K562 (cell line): ENCODE results near the gene MND1. TPM values are rescaled to one million over a fixed set of nuclear protein-coding genes. Genes with fewer than 3 reads are reported as not detected.

Experiments
- ADNP ChIP-seq: fragments of 200-800 bp; sonication (Bioruptor generic); IDR thresholded peaks from 2 replicates; pipeline ENCODE4 v1.6.1; 2016; ENCODE audit warnings: missing genetic modification characterization, missing compliant biosample characterization
- BCOR ChIP-seq: fragments of 450-650 bp; IDR thresholded peaks from 2 replicates; pipeline ENCODE4 v1.6.1; 2016
- BRD9 ChIP-seq: fragments of 450-650 bp; IDR thresholded peaks from 2 replicates; pipeline ENCODE4 v1.6.1; 2018; ENCODE audit warnings: low read depth; ENCODE audit not compliant: partially characterized antibody
- CHCHD3 ChIP-seq: fragments of 250-450 bp; sonication (Bioruptor Pico); IDR thresholded peaks from 2 replicates; pipeline ENCODE4 v2.1.2; 2022; ENCODE audit warnings: mild to moderate bottlenecking
- ETV1 ChIP-seq: fragments of 450-650 bp; conservative IDR thresholded peaks from 2 replicates; pipeline ENCODE4 v1.6.1; 2016; ENCODE audit warnings: missing genetic modification characterization, control low read depth, low read depth, missing compliant biosample characterization
- FOXK2 ChIP-seq, 2 experiments: fragments of 450-650 bp; IDR thresholded peaks in 1 of 2; conservative IDR thresholded peaks in 1 of 2; 2 replicates each; pipeline ENCODE4 v1.6.1; 2016; ENCODE audit warnings: low read depth in 2 of 2, mild to moderate bottlenecking in 1 of 2
- GATAD2B ChIP-seq: fragments of 450-650 bp; IDR thresholded peaks from 2 replicates; pipeline ENCODE4 v1.6.1; 2017; ENCODE audit warnings: mild to moderate bottlenecking, borderline replicate concordance
- HDAC2 ChIP-seq: fragments of 450-650 bp; IDR thresholded peaks from 2 replicates; pipeline ENCODE4 v1.6.1; 2016; ENCODE audit warnings: mild to moderate bottlenecking
- KAT2B ChIP-seq: IDR thresholded peaks from one replicate; pipeline ENCODE4 v1.6.1; 2012; ENCODE audit warnings: low read depth, mild to moderate bottlenecking, control low read depth, inconsistent platforms, low read length, moderate library complexity
- LEF1 ChIP-seq: fragments of 450-650 bp; IDR thresholded peaks from 2 replicates; pipeline ENCODE4 v1.6.1; 2016; ENCODE audit warnings: mild to moderate bottlenecking
- MEF2D ChIP-seq: conservative IDR thresholded peaks from 2 replicates; pipeline ENCODE4 v1.6.1; 2016; ENCODE audit warnings: low read depth, missing genetic modification characterization, missing compliant biosample characterization
- MTF1 ChIP-seq: fragments of 250-450 bp; sonication (Bioruptor Pico); IDR thresholded peaks from 2 replicates; pipeline ENCODE4 v1.9.0; 2021; ENCODE audit warnings: moderate library complexity, mild to moderate bottlenecking, inconsistent platforms, borderline replicate concordance
- NCOR1 ChIP-seq: fragments of 450-650 bp; IDR thresholded peaks from 2 replicates; pipeline ENCODE4 v1.6.1; 2016; ENCODE audit warnings: mild to moderate bottlenecking, moderate library complexity
- NR1H2 ChIP-seq: sonication (generic); formaldehyde crosslinking; IDR thresholded peaks from 2 replicates; pipeline ENCODE4 v1.4.0; 2020; ENCODE audit warnings: mild to moderate bottlenecking, missing genetic modification reagents
- NR2C1 ChIP-seq, 2 experiments: fragments of 450-650 bp; IDR thresholded peaks; 2 replicates each; pipeline ENCODE4 v1.6.1; 2017; ENCODE audit warnings: mild to moderate bottlenecking in 2 of 2, antibody characterized with exemption in 1 of 2, inconsistent platforms in 1 of 2, missing compliant biosample characterization in 1 of 2, missing genetic modification characterization in 1 of 2
- POLR2AphosphoS5 ChIP-seq: IDR thresholded peaks from 2 replicates; pipeline ENCODE4 v1.6.1; 2011; ENCODE audit warnings: mild to moderate bottlenecking, low read depth, low read length, moderate library complexity; ENCODE audit not compliant: control insufficient read depth, insufficient read depth
- RBBP5 ChIP-seq: fragments of 200-600 bp; sonication (generic); IDR thresholded peaks from 2 replicates; pipeline ENCODE4 v1.6.1; 2012; ENCODE audit warnings: borderline replicate concordance, mild to moderate bottlenecking, low read length, control low read depth, inconsistent platforms; ENCODE audit not compliant: insufficient read depth, poor library complexity, severe bottlenecking
- RBM22 ChIP-seq: fragments of 200-400 bp; formaldehyde crosslinking; IDR thresholded peaks from 2 replicates; pipeline ENCODE4 v1.6.1; 2018; ENCODE audit warnings: low read length, low read depth; ENCODE audit not compliant: poor library complexity, severe bottlenecking
- RCOR1 ChIP-seq, 2 experiments: IDR thresholded peaks; 2 replicates each; pipeline ENCODE4 v1.6.1; 2012; ENCODE audit warnings: low read depth in 2 of 2, low read length in 2 of 2, borderline replicate concordance in 1 of 2, improper control_type of control experiment in 1 of 2
- SFPQ ChIP-seq: fragments of 200-400 bp; formaldehyde crosslinking; IDR thresholded peaks from 2 replicates; pipeline ENCODE4 v1.6.1; 2017; ENCODE audit warnings: mild to moderate bottlenecking, low read depth, low read length, moderate library complexity
- SRF ChIP-seq, 2 experiments: fragments of 250-450, 450-650 bp in 1 of 2; sonication (Bioruptor Pico) in 1 of 2; sonication (generic) in 1 of 2; formaldehyde crosslinking; IDR thresholded peaks; 2 replicates each; pipeline versions ENCODE4 v1.5.0 to v1.5.1; 2020 to 2022; ENCODE audit warnings: mild to moderate bottlenecking in 1 of 2, missing genetic modification reagents in 1 of 2
- SUPT5H ChIP-seq: fragments of 450-650 bp; IDR thresholded peaks from 2 replicates; pipeline ENCODE4 v1.6.1; 2016
- TCF3 ChIP-seq: sonication (generic); formaldehyde crosslinking; IDR thresholded peaks from 2 replicates; pipeline ENCODE4 v1.4.0; 2020; ENCODE audit warnings: mild to moderate bottlenecking, missing genetic modification reagents
- TEAD4 ChIP-seq, 2 experiments: sonication (generic) in 1 of 2; formaldehyde crosslinking in 1 of 2; IDR thresholded peaks; 2 replicates each; pipeline versions ENCODE4 v1.6.1 to v1.8.0; 2012 to 2022; ENCODE audit warnings: borderline replicate concordance in 1 of 2, inconsistent platforms in 1 of 2, low read length in 1 of 2, mild to moderate bottlenecking in 1 of 2, missing genetic modification reagents in 1 of 2
- ZFP1 ChIP-seq: fragments of 450-650 bp; formaldehyde crosslinking; IDR thresholded peaks from 2 replicates; pipeline ENCODE4 v1.4.0; 2020; ENCODE audit warnings: mild to moderate bottlenecking, mixed read lengths
- ZKSCAN1 ChIP-seq: fragments of 150-350 bp; IDR thresholded peaks from 2 replicates; pipeline ENCODE4 v1.6.1; 2016; ENCODE audit warnings: low read depth, low read length
- ZNF77 ChIP-seq: fragments of 250-450 bp; sonication (Bioruptor Pico); IDR thresholded peaks from 2 replicates; pipeline ENCODE4 v1.5.0; 2020
- ZSCAN29 ChIP-seq: fragments of 450-650 bp; IDR thresholded peaks from 2 replicates; pipeline ENCODE4 v1.6.1; 2017
- polyA plus RNA-seq, 8 experiments: library from polyadenylated mRNA; depleted of rRNA in 4 of 8; stranded (reverse) in 5 of 8; unstranded in 3 of 8; fragments of >200 nt; fragmentation: Nextera tagmentation in 2 of 8; fragmentation: Illumina TruSeq in 1 of 8; extraction: Ambion mirVana in 2 of 8; extraction: Trizol in 1 of 8; gene quantifications; 2 replicates each; pipeline versions ENCODE4 v1.2.1 to v1.2.3, GENCODE V29; 2011 to 2014; ENCODE audit warnings: inconsistent platforms in 1 of 8, missing spikeins in 1 of 8
- total RNA-seq, 7 experiments: library from RNA; depleted of rRNA in 6 of 7; stranded (reverse); fragments of >200 nt in 6 of 7; fragmentation: Illumina TruSeq in 2 of 7; extraction: Trizol in 2 of 7; gene quantifications; 2 replicates each; pipeline versions ENCODE4 v1.2.1 to v1.2.3, GENCODE V29; 2011 to 2021; ENCODE audit warnings: low replicate concordance in 1 of 7

Gene MND1
- total and polyA plus RNA-seq, 9 of the 15 experiments (the other 6 are each of a cell fraction or from before 2014, with no cell fraction given) = 35.3 to 94.1 (median 59.9) TPM

GRCh38 chr4:153409924-153410501, 65.5 kb downstream of the MND1 start (continued):
- peak; percentile 32; the same call in 1 of the 2 replicates for TF ChIP-seq GATAD2B
- TF ChIP-seq KAT2B = no peak
- TF ChIP-seq NR1H2 = no peak
- TF ChIP-seq ZNF77 = no peak
- peak; percentile 71 for TF ChIP-seq TEAD4 (IDR thresholded peaks at IDR 0.05; ENCODE audit: low read length)
- no peak for TF ChIP-seq TEAD4 (CRISPR knock-in tag; IDR thresholded peaks at IDR 0.05; ENCODE audit: borderline replicate concordance)
- TF ChIP-seq SRF (CRISPR knock-in tag; IDR thresholded peaks at IDR 0.05) = no peak
- no peak for TF ChIP-seq SFPQ
- no peak for TF ChIP-seq RBM22
- 0 out of 2 replicates have a peak, but pooled peaks have one; percentile 43 for TF ChIP-seq HDAC2
- TF ChIP-seq SUPT5H = no peak
- no peak for TF ChIP-seq CHCHD3 (CRISPR knock-in tag)
- TF ChIP-seq LEF1 = peak; percentile 73
- TF ChIP-seq ADNP (tag) = peak; percentile 77
- peak; percentile 81 for TF ChIP-seq TCF3
- TF ChIP-seq ZSCAN29 = no peak
- peak; percentile 73 for TF ChIP-seq NCOR1
- TF ChIP-seq MEF2D (tag) = peak; percentile 85
- TF ChIP-seq RBBP5 = peak; percentile 43
- no peak for TF ChIP-seq ZFP1 (CRISPR knock-in tag)
- peak; percentile 74 for TF ChIP-seq BRD9
- TF ChIP-seq POLR2AphosphoS5 = peak; percentile 41
- TF ChIP-seq FOXK2 (conservative IDR thresholded peaks at IDR 0.05 in 1 of 2, IDR thresholded peaks at IDR 0.05 in 1 of 2; ENCODE audit: low read depth in 2 of 2) = peak in 1 of 2 experiments; percentile 57; a peak in 1 of 4 replicates
- TF ChIP-seq ZKSCAN1 = peak; percentile 100
- TF ChIP-seq RCOR1 (IDR thresholded peaks at IDR 0.05; ENCODE audit: borderline replicate concordance in 1 of 2, low read depth in 2 of 2, low read length in 2 of 2) = 0 out of 4 replicates have a peak, but pooled peaks of 1 of the 2 experiments have one; percentile 40
- no peak; the same call in 1 of the 2 replicates for TF ChIP-seq ETV1 (tag)
- peak; percentile 65 for TF ChIP-seq NR2C1 (IDR thresholded peaks at IDR 0.05)
- TF ChIP-seq NR2C1 (tag; IDR thresholded peaks at IDR 0.05) = no peak; the same call in 1 of the 2 replicates
- TF ChIP-seq MTF1 (CRISPR knock-in tag) = no peak
- TF ChIP-seq BCOR = peak; percentile 79; the same call in 1 of the 2 replicates
